ENCODE results near the gene CDKN2C.

GRCh38 chr1:50950396-50950795 is 19.6 kb upstream of the CDKN2C start:
- TF ChIP-seq CTCF (IDR thresholded peaks at IDR 0.05) (no peak), POLR2AphosphoS5 (IDR thresholded peaks at IDR 0.05; ENCODE audit: low read depth, low read length) (no peak)

Measured in Panc1 (cell line).